HG02623 (cell line): Measurements from ENCODE around the gene LTBP1.
"Not testable (repeated sequence)": the region's sequence is repeated elsewhere in the genome, so short reads cannot be mapped to it uniquely, and the experiment has no call there.

Experiments used
- ATAC-seq: cut with Tn5 transposase; IDR thresholded peaks from one replicate; pipeline ENCODE4 v1.9.1; 2021; ENCODE audit warnings: moderate library complexity; ENCODE audit not compliant: unreplicated experiment

The LTBP1 gene

DNA sequence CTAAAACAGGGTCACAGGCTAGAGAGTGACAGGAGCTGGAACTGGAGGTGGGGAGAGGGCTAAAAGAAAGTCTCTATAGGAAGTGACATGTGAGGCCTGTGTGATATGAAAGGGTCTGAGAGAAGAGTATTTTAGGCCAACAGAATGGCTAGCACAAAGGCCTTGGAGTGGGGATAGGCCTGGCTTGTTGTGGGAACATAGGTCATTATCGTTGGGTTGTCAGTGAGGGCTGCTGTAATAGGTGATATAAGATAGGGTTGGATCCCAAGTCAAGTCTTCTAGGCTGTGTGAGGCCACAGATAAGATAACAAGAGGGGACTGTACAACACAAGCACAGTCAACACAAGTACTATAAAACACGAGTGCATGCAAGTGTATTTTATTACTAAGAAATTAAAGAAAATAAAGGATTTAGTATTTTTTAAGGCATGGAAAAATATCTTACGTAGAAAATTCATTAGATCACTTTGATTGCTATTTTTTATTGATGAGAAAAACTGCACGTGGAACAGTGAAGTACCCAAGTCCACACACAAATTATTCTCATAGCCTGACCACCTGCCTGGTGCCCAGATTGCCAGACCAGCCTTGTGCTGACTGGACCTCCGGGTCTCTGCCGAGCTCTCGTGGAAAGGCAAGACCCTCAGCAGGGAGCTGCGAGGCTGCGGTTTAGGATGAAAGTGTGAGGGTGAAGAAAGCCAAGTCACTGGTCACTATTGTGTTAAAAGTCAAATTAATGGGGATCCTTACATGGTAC is 14.1 kb downstream of the LTBP1 start:
- ATAC-seq = no peak

DNA sequence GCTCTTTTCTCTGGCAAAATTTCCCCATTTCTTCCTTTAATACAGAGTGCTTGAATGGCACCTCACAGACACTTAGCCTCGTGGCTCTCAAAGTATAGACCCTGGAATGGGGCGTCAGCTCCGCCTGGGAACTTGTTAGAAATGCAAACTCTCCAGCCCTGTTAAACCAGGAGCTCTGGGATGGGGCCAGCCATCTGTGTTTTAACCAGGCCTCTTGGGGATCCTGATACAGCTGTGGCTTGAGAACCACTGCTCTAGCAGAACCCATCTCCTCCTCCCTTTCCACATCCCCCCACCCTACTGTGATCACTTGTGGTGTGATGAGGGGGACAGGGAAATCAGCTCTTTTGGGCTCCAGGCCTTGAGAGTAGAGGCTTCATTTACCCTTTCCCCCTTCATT is 15.9 kb downstream of the LTBP1 start:
- no peak for ATAC-seq

DNA sequence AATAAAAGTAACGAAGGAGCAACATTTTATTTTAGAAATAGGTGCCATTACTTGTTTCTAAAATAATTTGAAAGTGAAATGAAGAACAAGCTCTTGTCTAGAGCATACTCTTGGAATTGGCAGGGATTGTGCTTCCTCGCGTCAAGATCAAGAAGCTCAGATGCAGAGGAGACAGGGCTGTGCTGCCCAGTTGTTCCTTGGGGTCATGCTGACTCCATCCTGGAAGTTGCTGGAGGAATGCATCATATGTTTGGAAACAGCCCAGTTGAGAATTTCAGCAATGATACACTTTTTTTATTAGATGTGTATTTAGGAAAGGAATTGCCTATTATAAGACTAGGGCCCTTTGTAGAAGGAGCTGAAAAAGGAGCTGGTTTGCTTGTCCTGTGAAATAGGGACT is 17.2 kb downstream of the LTBP1 start:
- ATAC-seq = no peak

DNA sequence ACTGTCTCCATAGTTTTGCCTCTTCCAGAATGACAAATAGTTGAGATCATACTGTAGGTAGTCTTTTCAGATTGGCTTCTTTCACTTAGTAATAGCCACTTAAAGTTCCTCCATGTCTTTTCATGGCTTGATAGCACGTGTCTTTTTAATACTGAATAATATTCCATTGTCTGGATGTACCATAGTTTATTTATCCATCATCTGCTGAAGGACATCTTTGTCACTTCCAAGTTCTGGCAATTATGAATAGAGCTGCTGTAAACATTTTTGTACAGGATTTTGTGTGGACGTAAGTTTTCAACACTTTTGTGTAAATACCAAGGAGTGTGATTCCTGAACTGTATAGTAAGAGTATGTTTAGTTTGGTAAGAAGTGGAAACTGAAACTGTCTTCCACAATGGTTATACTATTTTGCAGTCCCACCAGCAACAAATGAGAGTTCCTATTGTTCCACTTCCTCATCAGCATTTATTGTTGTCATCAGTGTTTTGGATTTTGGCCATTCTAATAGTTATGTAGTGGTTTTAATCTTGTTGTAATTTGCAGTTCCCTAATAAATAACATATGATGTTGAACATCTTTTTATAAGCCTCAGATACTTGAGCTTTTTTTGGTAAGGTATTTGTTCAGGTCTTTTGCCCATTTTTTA is 18.9 kb downstream of the LTBP1 start:
- ATAC-seq = no peak

DNA sequence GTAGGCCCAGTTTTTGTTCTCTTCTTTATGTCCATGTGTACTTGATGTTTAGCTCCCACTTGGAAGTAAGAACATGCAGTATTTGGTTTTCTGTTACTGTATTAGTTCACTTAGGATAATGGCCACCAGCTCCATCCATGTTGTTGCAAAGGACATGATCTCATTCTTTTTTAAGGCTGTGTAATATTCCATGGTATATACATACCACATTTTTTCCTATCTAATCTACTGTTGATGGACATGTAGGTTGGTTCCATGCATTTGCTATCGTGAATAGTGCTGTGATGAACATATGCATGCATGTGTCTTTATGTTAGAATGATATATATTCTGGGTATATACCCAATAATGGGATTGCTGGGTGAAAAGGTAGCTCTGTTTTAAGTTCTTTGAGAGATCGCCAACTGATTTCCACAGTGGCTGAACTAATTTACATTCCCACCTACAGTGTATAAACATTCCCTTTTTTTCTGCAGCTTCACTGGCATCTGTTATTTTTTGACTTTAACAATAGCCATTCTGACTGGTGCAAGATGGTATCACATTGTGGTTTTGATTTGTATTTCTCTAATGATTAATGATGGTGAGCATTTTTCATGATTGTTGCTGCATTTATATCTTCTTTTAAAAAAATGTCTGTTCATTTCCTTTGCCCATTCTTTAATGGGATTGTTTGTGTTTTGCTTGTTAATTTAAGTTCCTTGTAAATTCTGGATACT is 22.9 kb downstream of the LTBP1 start:
- ATAC-seq = no peak

DNA sequence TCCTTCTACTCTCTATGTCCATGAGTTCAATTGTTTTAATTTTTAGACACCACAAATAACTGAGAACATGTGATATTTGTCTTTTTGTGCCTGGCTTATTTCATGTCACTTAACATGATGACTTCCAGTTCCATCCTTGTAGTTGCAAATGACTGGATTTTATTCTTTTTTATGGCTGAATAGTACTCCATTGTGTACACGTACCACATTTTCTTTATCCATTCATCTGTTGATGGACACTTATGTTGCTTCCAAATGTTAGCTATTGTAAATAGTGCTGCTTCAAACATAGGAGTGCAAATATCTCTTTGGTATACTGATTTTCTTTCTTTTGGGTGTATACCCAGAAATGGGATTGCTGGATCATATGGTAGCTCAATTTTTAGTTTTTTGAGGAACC is 27.0 kb downstream of the LTBP1 start:
- not testable (repeated sequence) for ATAC-seq

DNA sequence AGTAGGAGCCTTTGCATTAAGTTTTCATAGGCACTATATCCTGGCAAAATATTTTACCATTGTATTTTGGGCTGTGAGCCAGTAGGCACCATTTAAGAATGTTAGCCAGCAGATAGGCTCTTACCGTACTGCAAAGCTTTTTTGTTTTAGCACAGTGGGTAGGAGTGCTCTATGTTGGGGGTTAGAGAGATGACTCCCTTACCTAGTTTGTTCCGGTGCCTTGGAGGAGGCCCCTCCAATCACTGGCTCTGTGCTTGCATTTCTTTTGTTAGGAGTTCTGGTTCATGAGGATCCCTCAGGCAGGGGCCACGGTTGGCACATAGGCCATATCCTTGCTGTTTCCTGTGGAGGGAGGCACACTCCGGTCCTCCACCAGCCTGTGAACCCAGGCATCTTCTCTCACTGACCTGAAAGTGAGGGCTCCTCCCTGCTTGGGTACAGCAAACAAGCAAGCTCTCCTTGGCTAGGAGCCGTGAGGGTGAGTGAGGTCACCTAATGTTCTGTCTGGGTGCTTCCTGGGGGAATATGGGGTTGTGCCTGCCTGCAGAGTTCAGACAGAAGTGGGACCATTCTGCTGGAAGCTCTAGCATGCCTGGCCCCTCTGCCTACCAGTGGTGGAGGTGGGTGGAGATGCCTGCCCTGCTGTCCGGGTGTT is 29.8 kb downstream of the LTBP1 start:
- ATAC-seq = no peak

DNA sequence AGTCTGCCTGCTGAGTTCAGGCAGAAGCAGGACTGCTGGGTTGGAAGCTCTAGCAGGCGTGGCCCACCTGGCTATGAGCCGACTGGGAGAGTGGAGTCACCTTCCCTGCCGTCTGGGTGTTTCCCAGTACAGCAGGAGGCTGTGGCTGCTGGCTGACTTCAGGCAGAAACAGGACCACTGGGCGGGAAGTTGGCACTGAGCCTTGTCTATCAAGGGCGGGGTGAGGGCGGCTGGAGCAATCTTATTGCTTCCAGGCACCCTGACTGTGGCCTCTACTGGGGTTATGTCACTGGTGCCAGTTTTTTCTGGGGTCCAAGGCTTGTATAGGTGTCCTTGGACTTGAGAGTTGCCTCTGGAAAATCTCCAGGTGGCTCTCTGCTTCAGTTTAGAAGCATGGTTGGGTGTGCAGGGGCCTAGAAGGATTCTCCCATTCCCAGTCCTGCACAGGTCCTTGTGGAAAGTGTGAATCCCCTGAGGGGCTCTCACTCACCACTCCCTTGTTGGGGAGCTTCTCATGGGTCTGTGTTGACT is 30.5 kb downstream of the LTBP1 start:
- ATAC-seq = no peak

DNA sequence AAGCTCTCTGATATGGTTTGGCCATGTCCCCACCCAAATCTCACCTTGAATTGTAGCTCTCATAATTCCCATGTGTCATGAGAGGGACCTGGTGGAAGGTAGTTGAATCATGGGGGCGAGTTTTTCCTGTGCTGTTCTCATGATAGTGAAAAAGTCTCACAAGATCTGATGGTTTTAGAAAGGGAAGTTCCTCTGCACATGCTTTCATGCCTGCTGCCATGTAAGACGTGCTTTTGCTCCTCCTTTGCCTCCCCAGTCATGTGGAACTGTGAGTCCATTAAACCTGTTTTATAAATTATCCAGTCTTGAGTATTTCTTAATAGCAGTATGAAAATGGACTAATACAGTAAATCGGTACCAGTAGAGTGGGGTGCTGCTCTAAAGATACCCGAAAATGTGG is 34.9 kb downstream of the LTBP1 start:
- no peak for ATAC-seq

DNA sequence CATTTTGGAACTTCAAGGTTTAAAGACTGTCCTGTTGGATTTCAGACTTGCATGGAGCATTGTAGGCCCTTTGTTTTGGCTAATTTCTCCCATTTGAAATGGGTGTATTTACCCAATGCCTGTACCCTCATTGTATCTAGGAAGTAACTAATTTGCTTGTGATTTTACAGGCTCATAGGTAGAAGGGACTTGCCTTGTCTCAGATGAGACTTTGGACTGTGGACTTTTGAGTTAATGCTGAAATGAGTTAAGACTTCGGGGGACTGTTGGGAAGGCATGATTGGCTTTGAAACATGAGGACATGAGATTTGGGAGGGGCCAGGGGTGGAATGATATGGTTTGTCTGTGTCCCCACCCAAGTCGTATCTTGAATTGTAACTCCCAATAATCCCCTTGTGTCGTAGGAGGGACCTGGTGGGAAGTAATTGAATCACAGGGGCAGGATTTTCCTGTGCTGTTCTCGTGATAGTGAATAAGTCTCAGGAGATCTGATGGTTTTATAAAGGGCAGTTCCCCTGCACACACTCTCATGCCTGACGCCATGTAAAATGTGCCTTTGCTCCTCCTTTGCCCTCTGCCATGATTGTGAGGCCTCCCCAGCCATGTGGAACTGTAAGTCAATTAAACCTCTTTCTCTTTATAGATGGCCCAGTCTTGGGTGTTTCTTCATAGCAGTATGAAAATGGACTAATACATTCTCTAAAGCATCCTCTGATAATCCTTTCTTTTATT is 36.6 kb downstream of the LTBP1 start:
- not testable (repeated sequence) for ATAC-seq

DNA sequence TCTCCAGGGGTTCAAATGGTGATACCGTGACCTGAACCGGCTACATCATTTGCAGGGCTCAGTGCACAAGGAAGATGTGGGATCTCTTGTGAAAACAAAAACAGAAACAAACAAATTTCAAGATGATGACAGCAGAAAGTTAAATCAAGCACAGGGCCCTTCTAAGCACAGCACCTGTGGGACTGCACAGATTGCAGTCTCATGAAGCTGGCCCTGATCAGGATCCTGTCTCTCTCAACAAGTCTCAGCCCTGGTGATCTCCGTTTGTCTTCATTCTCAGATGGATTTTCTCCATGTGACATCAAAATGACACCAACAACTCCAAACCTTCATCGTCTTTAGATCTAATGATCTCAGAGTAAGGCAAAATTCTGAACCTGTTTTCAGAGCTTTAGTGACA is 39.7 kb downstream of the LTBP1 start:
- ATAC-seq = no peak

DNA sequence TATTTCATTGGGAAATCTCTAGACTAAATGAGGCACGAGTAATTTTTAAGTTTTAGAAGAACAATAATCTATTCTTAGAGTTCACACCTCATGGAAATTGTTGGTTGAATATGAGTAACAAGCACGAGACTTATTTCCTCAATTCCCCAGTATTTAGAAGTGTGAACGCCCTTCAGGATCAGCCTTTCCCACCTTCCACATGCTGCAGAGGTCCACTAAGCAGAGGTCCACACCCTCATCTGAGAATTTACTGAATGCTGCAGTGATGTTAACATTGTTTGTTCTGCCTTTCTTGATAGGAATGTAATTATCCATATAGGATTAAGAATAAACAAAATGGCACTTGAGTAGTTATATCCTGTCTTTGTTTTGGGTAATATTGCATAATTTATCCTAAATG is 41.8 kb downstream of the LTBP1 start:
- ATAC-seq = no peak

DNA sequence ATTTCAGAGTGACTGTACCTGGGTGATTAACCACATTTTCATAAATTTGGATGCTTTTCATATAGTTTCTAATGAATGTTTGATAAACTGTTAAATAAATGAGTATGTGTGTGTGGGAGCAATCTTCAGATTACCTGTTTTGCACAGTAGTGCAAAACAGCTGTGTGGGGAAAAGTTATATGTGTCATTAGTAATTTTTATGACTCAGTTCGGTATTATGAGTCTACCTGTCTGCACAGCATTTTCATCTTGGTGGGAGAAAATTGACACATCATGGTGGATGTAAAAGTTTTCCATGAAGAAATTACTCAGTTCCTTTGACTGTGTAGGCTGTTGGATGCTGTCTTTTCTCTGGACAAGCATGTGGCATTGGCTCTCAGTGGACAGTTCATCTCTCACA is 43.8 kb downstream of the LTBP1 start:
- no peak for ATAC-seq

DNA sequence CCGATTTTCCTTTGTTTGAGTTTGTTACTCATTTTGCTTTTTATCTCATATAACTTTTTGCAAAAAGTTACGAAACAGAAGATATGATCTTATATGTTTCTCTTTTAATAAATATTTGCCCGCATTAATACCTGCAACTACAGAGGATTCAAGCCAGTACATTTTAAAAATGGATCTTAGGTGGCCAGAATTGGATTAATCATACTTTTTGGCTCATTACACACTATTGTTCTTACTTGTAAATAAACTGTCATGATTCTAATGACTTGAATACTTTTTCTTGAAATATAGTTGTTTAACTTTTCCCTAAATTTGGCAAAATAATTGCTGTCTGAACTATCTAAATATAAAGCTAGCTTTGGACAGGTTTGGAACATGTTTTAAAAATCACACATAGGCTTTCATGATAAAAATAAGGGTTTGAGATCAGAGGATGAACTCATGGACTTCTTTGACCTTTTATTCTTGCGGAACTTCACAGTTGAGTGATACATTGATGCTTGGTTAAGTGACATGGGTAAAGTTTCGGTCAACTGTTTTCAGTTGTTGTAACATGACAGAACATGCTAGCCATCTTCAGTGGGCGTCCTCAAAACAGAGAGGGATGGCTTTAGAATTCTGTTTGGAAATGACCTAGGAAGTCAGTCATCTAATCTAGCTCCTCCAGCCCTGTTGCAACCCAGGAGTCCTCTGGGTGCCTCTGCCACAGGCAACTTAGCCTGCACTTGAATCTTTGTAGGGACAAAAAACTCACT is 44.5 kb downstream of the LTBP1 start:
- no peak for ATAC-seq

DNA sequence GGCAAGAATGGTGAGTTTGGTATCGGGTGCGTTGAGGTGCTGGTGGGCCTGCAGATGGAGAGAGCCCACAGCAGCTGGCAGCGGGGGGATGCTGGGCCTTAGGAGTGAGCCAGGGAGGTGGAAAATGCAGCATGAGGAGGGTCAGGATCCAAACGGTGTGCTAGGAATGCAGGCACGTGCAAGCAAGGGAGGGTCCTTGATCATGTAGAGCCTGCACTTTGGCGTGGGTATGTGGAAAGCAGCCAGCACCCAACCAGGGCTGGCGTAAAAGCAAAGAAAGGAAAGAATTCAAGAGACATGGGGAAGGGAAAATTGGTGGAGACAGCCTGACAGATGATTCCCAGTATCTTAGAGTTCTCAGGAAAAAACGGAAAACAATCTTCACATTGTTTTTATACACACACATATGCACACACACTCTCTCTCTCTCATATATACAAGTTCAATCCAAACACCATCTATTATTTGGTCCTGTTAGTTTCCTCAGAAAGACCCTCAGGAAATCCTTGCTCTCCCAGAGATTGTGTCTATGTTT is 46.3 kb downstream of the LTBP1 start:
- ATAC-seq = no peak

DNA sequence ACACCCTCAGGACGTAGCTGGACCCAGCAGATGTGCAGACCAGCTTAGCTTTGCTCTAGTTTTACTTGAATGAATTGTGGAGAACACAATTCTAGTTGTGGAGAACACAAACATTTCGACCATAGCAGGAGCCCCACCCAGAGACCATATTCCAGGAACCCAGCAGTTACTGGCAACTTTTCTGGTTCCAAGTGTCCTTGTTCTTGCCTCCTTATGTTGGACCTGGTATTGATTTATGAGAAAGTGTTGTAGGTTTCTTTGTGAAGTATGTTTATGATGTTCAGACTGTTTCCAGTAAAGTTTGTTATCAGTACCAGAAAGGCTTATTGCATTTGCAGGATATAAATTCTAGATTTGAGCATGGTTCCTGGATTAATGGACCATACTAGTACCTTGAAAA is 51.0 kb downstream of the LTBP1 start:
- no peak for ATAC-seq

DNA sequence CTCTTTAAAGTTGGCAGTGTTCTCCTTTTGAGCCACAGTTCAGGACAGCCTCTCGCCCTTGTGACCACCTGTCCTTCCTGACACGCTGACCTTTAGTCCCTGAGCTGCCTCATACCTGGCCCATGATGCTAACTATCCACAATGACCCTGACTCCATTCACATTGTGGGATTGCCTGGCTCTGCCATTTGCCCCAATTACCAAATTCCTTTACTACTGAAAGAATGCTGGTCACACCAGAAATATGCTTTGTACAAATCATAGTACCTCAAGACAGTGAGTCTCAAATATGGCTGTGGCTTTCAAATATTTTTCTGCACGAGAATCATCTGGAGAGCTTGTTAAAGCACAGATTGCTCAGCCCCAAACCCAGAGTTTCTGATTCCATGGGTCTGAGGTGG is 54.2 kb downstream of the LTBP1 start:
- no peak for ATAC-seq

DNA sequence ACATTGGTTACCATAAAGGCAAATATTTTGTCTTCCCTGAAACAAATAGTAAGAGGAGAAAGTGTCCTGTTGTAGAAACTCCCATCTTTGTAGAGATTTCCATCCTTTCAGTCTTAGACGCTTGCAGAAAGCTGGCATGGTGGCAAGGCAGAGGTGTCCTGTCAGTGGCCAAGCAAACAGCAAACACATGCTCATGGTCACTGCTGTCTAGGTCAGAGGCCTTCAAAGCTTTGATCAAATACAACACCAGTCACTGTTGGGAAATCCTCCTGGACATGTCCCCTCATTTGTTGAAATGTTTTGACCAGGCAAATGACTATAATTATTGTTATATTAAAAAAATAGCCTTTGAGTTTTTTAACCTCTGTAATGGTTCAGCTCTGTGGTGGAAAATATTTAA is 55.1 kb downstream of the LTBP1 start:
- ATAC-seq = no peak

DNA sequence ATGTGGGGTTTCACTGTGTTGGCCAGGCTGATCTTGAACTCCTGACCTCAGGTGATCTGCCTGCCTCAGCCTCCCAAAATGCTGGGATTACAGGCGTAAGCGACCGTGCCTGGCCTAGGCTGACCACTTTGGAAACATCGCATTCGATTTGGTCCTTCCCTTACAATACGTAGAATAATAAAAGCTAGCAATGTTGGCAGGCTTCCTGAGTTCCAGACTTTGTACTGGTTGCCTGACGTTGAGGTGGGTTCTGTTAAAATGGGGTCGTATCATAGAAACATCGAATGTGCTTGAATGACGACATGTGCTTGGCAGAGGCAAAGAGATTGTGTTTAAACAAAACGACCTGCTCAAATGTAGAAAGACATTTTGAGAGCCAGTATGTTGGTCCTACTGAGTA is 56.1 kb downstream of the LTBP1 start:
- ATAC-seq = no peak

DNA sequence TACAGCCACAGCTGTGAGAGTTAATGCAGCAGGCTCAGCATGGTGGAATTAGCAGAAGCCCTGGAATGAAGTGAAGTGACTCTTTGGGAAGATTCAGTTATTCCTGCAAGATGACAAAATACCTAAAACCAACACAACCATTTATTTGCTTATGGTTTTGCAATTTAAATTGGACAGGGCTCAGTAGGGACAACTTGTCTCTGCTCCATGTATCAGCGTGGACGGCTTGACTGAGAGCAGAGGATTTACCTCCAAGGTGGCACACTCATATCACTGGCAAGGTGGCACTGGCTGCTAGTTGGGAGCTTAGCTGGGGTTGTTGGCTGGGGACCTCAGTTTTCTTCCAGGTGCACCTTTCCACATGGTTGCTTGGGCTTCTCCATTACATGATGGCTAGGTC is 58.3 kb downstream of the LTBP1 start:
- no peak for ATAC-seq
